GM15510 (cell line): ENCODE measurements around the gene RNASEH2B.

Experiments used
- POLR2A ChIP-seq: IDR thresholded peaks from 3 replicates; pipeline ENCODE4 v1.6.1; 2011; ENCODE audit warnings: borderline replicate concordance; ENCODE audit not compliant: insufficient read length; ENCODE audit errors: extremely low read depth

Gene RNASEH2B

DNA sequence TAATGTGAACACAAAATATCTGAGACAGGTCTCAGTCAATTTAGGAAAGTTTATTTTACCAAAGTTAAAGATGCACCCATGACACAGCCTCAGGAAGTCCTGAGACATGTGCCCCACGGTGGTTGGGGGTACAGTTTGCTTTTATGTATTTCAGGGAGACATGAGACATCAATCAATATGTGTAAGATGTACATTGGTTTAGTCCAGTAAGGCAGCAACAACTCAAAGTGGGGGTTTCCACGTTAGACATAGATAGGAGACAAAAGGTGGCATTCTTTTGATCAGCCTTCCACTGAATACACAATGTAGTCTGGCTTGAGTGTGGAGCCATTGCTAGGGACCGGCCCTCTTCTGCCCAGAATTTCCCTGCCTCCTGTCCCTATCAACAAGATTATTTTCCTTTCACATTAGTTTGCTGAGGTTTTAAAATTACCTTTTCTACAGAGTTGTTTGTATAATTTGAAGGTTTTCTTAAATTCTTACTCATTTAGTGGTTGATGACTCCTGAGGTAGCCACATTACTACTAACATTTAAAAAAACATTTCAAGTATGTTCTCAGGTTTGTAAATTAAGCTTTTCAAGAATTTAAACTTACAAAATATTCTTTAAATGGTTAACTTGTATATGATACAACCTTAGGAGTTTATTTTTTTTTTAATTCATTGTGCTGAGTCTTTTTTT, 33.2 kb downstream of the RNASEH2B start:
- no peak for TF ChIP-seq POLR2A

DNA sequence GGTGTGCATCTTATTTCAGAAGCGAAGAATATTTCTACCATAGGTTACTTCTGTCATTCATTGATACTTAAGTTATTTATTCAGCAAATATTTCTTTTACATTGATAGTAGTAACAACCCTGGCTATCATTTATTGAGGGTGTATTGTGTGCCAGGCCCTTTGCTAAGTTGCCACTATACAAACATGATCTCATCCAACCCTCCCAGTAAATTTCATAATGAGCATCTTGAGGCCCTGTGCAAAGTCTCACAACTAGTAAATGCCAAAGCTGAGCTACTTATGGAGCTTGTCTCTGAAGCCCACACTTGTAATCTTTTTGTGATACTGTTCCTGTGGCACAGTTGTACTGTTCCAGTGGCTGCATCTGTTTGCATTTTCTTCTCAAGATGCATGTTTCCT, 36.1 kb downstream of the RNASEH2B start:
- no peak for TF ChIP-seq POLR2A

DNA sequence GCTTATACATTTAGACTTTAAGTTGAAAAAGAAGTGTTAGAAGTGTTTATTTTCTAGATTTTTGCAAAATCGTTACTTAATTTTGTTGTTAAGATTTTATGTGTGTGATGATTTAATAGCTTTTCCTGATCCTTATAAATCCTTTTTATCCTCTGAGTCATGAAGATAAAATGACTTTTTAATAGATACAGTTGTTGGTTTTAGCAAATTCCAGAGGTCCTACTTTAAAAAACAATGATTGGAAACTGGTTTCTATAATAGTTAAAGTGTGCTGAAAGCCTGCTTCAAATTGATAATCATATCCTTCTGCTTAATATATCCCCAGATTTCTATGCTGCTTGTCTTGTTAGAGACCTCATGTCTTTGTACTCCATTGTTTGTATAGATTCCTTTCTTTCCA, 39.0 kb downstream of the RNASEH2B start:
- TF ChIP-seq POLR2A, result no peak

DNA sequence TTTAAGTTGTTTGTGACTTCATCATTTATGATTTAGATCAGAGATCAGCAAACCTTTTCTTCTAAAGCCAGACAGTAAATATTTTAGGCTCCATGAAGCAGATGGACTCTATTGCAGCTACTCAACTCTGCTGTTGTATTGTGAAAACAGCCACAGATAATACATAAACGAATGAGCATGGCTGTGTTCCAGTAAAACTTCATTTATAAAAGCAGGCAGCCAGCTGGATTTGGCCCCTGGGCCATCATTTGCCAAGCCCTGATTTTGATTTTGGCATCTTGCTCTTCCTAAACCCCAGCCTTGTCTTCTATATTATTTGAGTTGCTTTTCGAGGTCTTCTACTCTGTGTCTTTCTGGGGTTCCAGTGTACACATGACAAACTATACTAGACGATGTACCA, 41.3 kb downstream of the RNASEH2B start:
- TF ChIP-seq POLR2A, result no peak

DNA sequence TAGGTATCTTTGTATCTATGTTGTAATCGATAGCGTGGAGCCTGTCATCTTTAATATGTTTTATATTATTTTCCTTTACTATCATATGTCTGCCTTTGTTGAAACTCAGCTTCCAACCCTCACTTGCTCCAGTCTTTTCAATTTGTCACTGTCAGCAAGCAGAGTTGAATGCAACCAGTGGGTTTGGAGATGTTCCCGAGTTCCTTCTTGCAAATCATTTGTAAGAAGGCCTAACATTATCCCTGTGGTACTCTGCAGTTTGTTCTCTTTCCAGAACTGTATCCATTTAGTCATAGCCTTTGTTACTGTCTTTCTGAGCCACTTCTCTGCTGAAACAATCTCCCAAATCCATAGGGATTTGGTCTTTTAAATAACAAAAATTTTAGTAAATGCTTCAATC, 41.8 kb downstream of the RNASEH2B start:
- no peak for TF ChIP-seq POLR2A

GRCh38 chr13:50955241-50955640, 45.6 kb downstream of the RNASEH2B start:
- no peak for TF ChIP-seq POLR2A

DNA sequence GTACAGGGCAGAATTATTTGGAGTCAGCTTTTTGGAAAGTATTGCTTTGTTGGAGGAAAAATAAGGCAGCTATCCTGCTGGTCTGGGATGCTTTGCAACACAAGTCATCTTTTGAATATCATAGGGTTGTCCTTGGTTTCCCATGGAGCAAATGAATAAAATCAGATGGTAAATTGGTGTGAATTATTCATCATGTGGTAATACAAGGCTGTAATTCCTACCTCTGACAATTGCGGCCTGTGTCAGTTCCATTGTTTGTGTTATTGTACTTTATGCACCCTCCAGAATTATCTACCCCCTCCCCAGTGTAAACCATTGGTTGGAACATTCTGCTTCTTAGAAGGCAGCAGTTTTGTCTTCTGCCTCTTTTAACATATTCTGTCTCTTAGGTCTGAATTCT, 46.2 kb downstream of the RNASEH2B start:
- TF ChIP-seq POLR2A, result no peak

- no peak for TF ChIP-seq POLR2A
These were observed 48.0 kb downstream of the RNASEH2B start for GRCh38 chr13:50957620-50958019.

DNA sequence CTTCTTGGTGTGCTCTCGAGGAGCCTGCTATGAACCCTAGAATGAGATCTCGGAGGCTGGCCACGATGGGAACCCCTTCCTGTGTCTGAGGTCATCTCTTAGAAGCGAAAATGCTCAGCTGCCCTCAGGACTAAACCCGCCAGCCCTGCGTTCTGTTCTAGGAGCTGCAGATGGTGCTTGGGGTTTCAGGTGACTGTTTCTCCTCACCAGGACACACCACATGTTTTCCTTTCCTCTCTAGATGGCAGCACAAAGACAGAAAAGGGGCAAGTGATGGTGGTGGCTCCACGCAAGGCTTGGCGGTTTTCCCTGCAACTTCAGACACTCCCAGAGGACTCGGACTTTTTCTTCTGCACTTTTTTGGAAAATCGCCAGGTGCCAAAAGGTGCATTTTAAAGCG, 60.1 kb downstream of the RNASEH2B start:
- no peak for TF ChIP-seq POLR2A

DNA sequence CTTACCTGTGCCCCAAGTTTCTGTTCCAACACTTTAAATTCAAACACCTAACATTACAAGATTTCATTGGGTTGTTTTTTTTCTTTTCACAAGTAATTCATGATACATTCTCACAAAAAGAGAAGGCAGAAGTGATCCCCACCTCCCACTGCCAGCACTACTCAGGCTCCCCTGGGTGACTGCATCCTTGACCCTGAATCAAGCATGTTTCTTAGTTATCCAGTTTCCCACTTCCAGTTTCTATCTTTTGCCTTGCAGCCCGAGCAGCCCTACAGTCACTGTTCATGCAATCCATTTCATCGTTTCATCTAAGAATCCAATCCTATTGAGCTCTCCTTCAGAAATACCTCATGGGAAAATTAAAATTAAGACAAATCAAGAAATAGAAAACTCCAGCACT, 61.4 kb downstream of the RNASEH2B start:
- TF ChIP-seq POLR2A, result no peak

GRCh38 chr13:50974268-50974667, 64.7 kb downstream of the RNASEH2B start:
- no peak for TF ChIP-seq POLR2A

DNA sequence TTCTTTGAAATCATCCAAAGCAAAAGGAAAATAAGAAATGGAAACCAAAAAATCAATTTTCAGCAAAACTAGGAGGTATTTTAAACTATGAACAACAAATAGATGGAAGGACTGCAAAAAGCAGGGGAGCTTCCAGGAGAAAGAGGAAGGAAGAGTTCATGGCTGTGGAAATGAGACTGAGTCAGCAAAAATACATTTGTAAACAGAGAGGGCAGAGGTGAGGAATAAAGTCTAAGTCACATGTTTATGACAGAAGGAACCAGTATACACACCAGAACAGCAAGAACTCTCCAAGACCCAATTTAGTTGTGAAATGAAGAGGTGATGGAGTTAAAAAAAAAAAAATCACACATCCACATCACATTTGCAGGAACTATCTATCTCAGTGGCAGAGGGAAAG, 69.6 kb downstream of the RNASEH2B start:
- no peak for TF ChIP-seq POLR2A

DNA sequence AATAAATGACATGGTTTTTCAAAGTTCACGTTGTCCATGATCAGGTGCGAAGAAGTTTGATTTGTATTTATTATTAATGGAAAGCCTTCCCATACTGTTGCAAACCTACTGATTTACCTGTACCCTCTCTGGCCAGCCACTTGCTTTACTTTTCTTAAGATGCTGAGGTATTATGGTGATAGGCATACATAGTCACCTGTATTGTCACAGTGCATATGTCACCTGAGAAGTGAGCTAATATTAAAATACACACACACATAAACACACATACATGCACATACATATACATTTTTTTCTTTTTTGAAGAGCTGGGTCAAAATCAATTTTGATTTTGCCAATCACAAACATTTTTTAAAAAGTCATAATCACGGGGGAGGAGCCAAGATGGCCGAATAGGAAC, 72.1 kb downstream of the RNASEH2B start:
- TF ChIP-seq POLR2A, result no peak

- TF ChIP-seq POLR2A, result no peak
These were observed 79.9 kb downstream of the RNASEH2B start for GRCh38 chr13:50989476-50989875.

- TF ChIP-seq POLR2A, result no peak
These were observed 80.7 kb downstream of the RNASEH2B start for GRCh38 chr13:50990065-50990817.

DNA sequence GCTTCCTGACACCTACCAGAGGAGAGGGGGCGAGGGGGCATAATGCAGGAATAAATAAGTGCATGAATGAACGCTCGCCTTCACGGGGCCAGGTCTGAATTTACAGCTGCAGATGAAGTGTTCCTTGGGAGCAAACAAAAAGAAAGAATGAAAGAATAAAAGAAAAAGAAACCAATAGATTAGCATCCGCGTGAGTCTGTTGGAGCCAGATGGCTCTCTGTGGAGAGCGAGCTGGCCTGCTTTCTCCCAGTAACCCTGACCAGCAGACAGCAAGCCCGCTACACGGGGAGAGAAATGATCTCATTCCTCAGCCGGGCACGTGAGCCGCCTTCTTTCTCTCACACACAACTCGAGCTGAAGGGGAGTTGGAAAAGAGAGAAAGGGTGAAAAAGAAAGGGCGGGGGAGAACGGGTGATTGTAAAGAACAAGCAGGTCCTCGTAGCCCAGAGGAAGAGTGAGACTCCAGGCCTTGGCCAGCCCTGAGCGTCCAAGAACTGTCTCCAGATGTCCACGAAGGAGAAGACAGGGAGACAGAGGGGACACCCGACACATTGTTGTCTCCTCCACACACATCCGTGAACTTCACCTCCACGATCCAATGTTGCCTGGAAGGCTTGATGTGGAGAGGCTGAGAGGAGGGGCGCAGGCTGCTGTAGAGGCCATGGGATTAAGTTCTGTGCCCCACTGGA, 81.4 kb downstream of the RNASEH2B start:
- no peak for TF ChIP-seq POLR2A

DNA sequence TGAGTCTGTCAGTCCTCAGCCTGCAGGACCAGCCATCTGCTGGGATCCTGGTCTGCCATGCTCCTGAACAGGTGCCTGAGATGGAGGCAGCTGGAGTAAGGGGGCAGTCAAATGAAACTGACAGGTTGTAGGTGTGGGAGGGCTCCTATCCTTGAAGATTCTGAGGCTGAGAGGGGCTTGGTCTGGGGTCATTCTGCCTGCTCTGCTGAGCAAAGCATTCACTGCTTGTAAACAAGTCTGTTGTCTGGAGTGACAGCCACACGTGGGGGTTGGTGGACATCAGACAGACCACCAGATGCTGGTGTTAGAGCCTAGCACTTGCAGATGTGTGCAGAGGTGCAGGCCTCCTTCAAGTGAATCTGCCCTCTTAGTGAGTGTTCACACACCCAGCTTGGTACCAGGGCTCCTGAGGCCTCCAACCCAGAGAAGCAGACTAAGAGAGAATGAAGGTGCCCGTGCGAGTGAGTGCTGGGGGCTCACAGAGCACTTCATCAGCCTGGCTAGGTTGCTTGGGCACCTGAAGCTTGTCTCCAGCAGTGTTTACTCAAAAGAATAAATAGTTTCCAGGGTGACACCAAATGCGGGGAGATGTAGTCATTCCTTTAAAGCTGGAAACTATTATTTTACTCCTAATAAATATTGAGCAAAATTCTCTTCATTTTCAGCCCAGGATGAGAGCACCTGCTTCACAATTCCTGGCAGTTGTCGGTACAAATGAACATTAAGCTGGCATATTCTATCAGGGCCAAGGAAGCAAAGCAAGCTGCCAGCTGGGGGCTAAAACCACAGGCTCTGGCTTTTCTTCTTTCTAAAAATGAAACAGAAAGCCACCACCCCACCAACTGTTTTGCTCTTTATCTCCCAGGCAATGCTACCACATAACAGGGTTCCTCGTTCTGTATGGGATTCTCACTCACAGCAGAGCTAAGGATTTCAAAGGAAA, 82.3 kb downstream of the RNASEH2B start:
- TF ChIP-seq POLR2A, result no peak
